ENCODE results near the gene LHFPL2. TPM values are rescaled to one million over a fixed set of nuclear protein-coding genes. Genes with fewer than 3 reads are reported as not detected.

LHFPL2 gene
- total RNA-seq, 2 donors from 2014 or later: 13.7 to 40.4 TPM

GRCh38 chr5:78568676-78569075 is 79.9 kb downstream of the LHFPL2 start:
- no peak for DNase-seq (ENCODE audit: low spot score)
- WGBS: 61% methylated on average over 3 of the region's 3 CpGs
- no peaks in the 10 kb centered on the region for H3K27me3 ChIP-seq (replicated peaks; ENCODE audit: insufficient read depth)
- intact Hi-C loops (cut with DNase I): no loop called here
- H3K36me3 ChIP-seq: no peaks in the 10 kb centered on the region
- H3K4me3 ChIP-seq: no peak overlapping the region
- no peak overlapping the region for H3K27ac ChIP-seq
- no peak for TF ChIP-seq POLR2A (IDR thresholded peaks at IDR 0.05)
- no peak for TF ChIP-seq CTCF (IDR thresholded peaks at IDR 0.05)
- no peak for TF ChIP-seq POLR2AphosphoS5 (IDR thresholded peaks at IDR 0.05)
- H3K9me3 ChIP-seq: no peaks in the 10 kb centered on the region
- no peaks in the 10 kb centered on the region for H3K4me1 ChIP-seq (replicated peaks)

- DNase-seq (ENCODE audit: low spot score): no peak
- no peak overlapping the region for H3K27ac ChIP-seq
- H3K9me3 ChIP-seq: no peaks in the 10 kb centered on the region
- 24% methylated on average over 5 of the region's 5 CpGs for WGBS
- H3K4me1 ChIP-seq (replicated peaks): no peaks in the 10 kb centered on the region
- no peaks in the 10 kb centered on the region for H3K27me3 ChIP-seq (replicated peaks; ENCODE audit: insufficient read depth)
- TF ChIP-seq POLR2AphosphoS5 (IDR thresholded peaks at IDR 0.05) (no peak), CTCF (IDR thresholded peaks at IDR 0.05) (no peak), POLR2A (IDR thresholded peaks at IDR 0.05) (no peak)
- no peak overlapping the region for H3K4me3 ChIP-seq
- intact Hi-C loops (cut with DNase I): no loop called here
- H3K36me3 ChIP-seq: no peaks in the 10 kb centered on the region
These were observed 80.4 kb downstream of the LHFPL2 start for GRCh38 chr5:78568212-78568611.

- Histone ChIP-seq H3K4me3 (no peak overlapping the region), H3K27me3 (replicated peaks; ENCODE audit: insufficient read depth) (no peaks in the 10 kb centered on the region), H3K9me3 (no peaks in the 10 kb centered on the region), H3K27ac (no peak overlapping the region), H3K4me1 (replicated peaks) (no peaks in the 10 kb centered on the region), H3K36me3 (no peaks in the 10 kb centered on the region)
- TF ChIP-seq POLR2A (IDR thresholded peaks at IDR 0.05): no peak
- TF ChIP-seq POLR2AphosphoS5 (IDR thresholded peaks at IDR 0.05): no peak
- intact Hi-C loops (cut with DNase I): no loop called here
- WGBS: 72% methylated on average over 3 of the region's 3 CpGs
- DNase-seq (ENCODE audit: low spot score): no peak
These were observed 81.0 kb downstream of the LHFPL2 start for GRCh38 chr5:78567617-78568016.

GRCh38 chr5:78566747-78567425 is 81.7 kb downstream of the LHFPL2 start:
- TF ChIP-seq CTCF (IDR thresholded peaks at IDR 0.05): no peak
- no peak for TF ChIP-seq POLR2AphosphoS5 (IDR thresholded peaks at IDR 0.05)
- no peak for TF ChIP-seq POLR2A (IDR thresholded peaks at IDR 0.05)
- H3K9me3 ChIP-seq: no peaks in the 10 kb centered on the region
- H3K4me3 ChIP-seq: no peak overlapping the region
- DNase-seq (ENCODE audit: low spot score): no peak
- H3K27me3 ChIP-seq (replicated peaks; ENCODE audit: insufficient read depth): no peaks in the 10 kb centered on the region
- H3K4me1 ChIP-seq (replicated peaks): no peaks in the 10 kb centered on the region
- WGBS: 84% methylated on average over 7 of the region's 7 CpGs
- no peak overlapping the region for H3K27ac ChIP-seq
- intact Hi-C loops (cut with DNase I): no loop called here
- H3K36me3 ChIP-seq: no peaks in the 10 kb centered on the region

GRCh38 chr5:78565395-78565794 is 83.2 kb downstream of the LHFPL2 start:
- no peaks in the 10 kb centered on the region for H3K27me3 ChIP-seq (replicated peaks; ENCODE audit: insufficient read depth)
- no peak for DNase-seq (ENCODE audit: low spot score)
- H3K4me3 ChIP-seq: no peak overlapping the region
- H3K27ac ChIP-seq: no peak overlapping the region
- intact Hi-C loops (cut with DNase I): no loop called here
- no peak for TF ChIP-seq POLR2A (IDR thresholded peaks at IDR 0.05)
- H3K36me3 ChIP-seq: no peaks in the 10 kb centered on the region
- H3K4me1 ChIP-seq (replicated peaks): no peaks in the 10 kb centered on the region
- WGBS: 100% methylated on average over 1 of the region's 1 CpG
- no peaks in the 10 kb centered on the region for H3K9me3 ChIP-seq

- no peaks in the 10 kb centered on the region for H3K9me3 ChIP-seq
- 95% methylated on average over 2 of the region's 2 CpGs for WGBS
- H3K27ac ChIP-seq: no peak overlapping the region
- no peaks in the 10 kb centered on the region for H3K36me3 ChIP-seq
- H3K27me3 ChIP-seq (replicated peaks; ENCODE audit: insufficient read depth): no peaks in the 10 kb centered on the region
- H3K4me3 ChIP-seq: no peak overlapping the region
- no peak for DNase-seq (ENCODE audit: low spot score)
- TF ChIP-seq CTCF (IDR thresholded peaks at IDR 0.05) (no peak), POLR2AphosphoS5 (IDR thresholded peaks at IDR 0.05) (no peak), POLR2A (IDR thresholded peaks at IDR 0.05) (no peak)
- intact Hi-C loops (cut with DNase I): no loop called here
- no peaks in the 10 kb centered on the region for H3K4me1 ChIP-seq (replicated peaks)
These were observed 85.0 kb downstream of the LHFPL2 start for GRCh38 chr5:78563621-78564020.

Data from prostate gland (tissue), 2 donors.